Pancreas (tissue), 10 donors: ENCODE measurements around the gene SP2. TPM values are rescaled to one million over a fixed set of nuclear protein-coding genes. Genes with fewer than 3 reads are reported as not detected.

Experiments used
- ATAC-seq, 4 donors: fragments of 200-7000 bp; cut with Tn5 transposase; one replicate each; pipeline versions ENCODE4 v1.8.0 to v1.9.1; 2020; ENCODE audit warnings: mild to moderate bottlenecking in 4 of 4, moderate library complexity in 4 of 4
- DNase-seq, 6 donors: peaks; one replicate each; pipeline ENCODE4 v3.0.0-alpha.2; 2020
- FAIRE-seq: peaks from 2 replicates; lab custom pipeline; 2012; peaks lifted over from hg19 to GRCh38; lab: Jason Lieb, UNC
- H3K27ac ChIP-seq, 4 donors: fragments of 200-600 bp; sonication (generic); 1 replicate in 3 of 4; 2 replicates in 1 of 4; pipeline versions ENCODE4 v1.5.0 to v1.8.0; 2020
- H3K27me3 ChIP-seq, 4 donors: fragments of 200-600 bp; one replicate each; pipeline ENCODE4 v1.8.0; 2021
- H3K36me3 ChIP-seq, 3 donors: fragments of 200-600 bp; sonication (generic) in 1 of 3; one replicate each; pipeline versions ENCODE4 v1.5.0 to v1.8.0; 2020 to 2021
- H3K4me1 ChIP-seq, 3 donors: fragments of 200-600 bp; one replicate each; pipeline ENCODE4 v1.8.0; 2021
- H3K4me3 ChIP-seq, 4 donors: fragments of 200-600 bp; sonication (generic) in 2 of 4; one replicate each; pipeline versions ENCODE4 v1.5.0 to v1.8.0; 2020 to 2021
- H3K9me3 ChIP-seq, 4 donors: fragments of 200-600 bp; one replicate each; pipeline ENCODE4 v1.8.0; 2021
- CTCF ChIP-seq, 4 donors: fragments of 200-600 bp; sonication (generic) in 3 of 4; IDR thresholded peaks; one replicate each; pipeline versions ENCODE4 v1.5.0 to v1.8.0; 2021; ENCODE audit warnings: antibody characterized with exemption in 4 of 4
- WGBS, 2 donors: extraction: QIAGEN DNeasy Blood & Tissue Kit; methylation state at CpG; one replicate each; pipeline ENCODE4 v1.1.7; 2013; 5-methylcytosine and 5-hydroxymethylcytosine counted together
- intact Hi-C, 3 donors: fragments of 100-400 bp; cut with DNase I; formaldehyde crosslinking; loops; one replicate each; pipeline versions ENCODE4 v1.11.1 to v1.14.2; 2022
- polyA plus RNA-seq, 2 donors: library from polyadenylated mRNA; stranded (reverse); fragments of 200-250 nt; gene quantifications; one replicate each; pipeline ENCODE4 v1.2.3, GENCODE V29; 2013
- total RNA-seq, 6 donors: library from RNA; stranded (reverse); fragmentation: NEBNext Ultra II Directional in 4 of 6; extraction: Animal tissue kit (Norgen Biotek cat#: 25700) in 4 of 6; gene quantifications; one replicate each; pipeline versions ENCODE4 v1.2.1 to v1.2.4, GENCODE V29; 2021 to 2023
- donor health status: healthy with polysubstance abuse.
- donor health status: DM: no; HTN: no; CAD: no; lungs with moderate emphysema.
- donor health status: DM: no; HTN: no; CAD: no.
- donor health status: control.
- donor health status: control.
- donor health status: Bipolar disorder and iron deficiency.
- donor health status: DM: yes; HTN: yes; CAD: no.
- donor health status: DM: no; HTN: no; CAD: no.
- donor health status: DM: no; HTN: no; CAD: no.
- donor health status: DM: yes; HTN: yes; CAD: no.

The SP2 gene
- total and polyA plus RNA-seq, 8 donors, result 5.2 to 8.8 (median 6.9) TPM

GRCh38 chr17:47883589-47884426 is 12.2 kb upstream of the SP2 start:
- ATAC-seq (peak in 1 of 4 donors; percentile 19), FAIRE-seq (no peak), DNase-seq (no peak)
- no peak overlapping the region for H3K4me3 ChIP-seq
- TF ChIP-seq CTCF (IDR thresholded peaks at IDR 0.05), result no peak
- intact Hi-C loops, result no loop called here
- H3K4me1 ChIP-seq, result no peaks in the 10 kb centered on the region
- no peak overlapping the region for H3K27ac ChIP-seq
- no peaks in the 10 kb centered on the region for H3K27me3 ChIP-seq
- no peaks in the 10 kb centered on the region for H3K9me3 ChIP-seq
- H3K36me3 ChIP-seq, result no peaks in the 10 kb centered on the region
- WGBS, 2 donors, result 66% methylated on average over 9 of the region's 9 CpGs

- no peak for ATAC-seq
- no peak for TF ChIP-seq CTCF (IDR thresholded peaks at IDR 0.05)
- Histone ChIP-seq H3K9me3 (no peaks in the 10 kb centered on the region), H3K27me3 (no peaks in the 10 kb centered on the region), H3K36me3 (no peaks in the 10 kb centered on the region), H3K27ac (no peak overlapping the region), H3K4me3 (no peak overlapping the region), H3K4me1 (no peaks in the 10 kb centered on the region)
- DNase-seq, result no peak
- no peak for FAIRE-seq
- intact Hi-C loops, result no loop called here
- WGBS, 2 donors, result 43 to 44% methylated on average over 5 of the region's 5 CpGs
Observed at GRCh38 chr17:47884427-47884740, 11.7 kb upstream of the SP2 start.

GRCh38 chr17:47884905-47885730 is 10.9 kb upstream of the SP2 start:
- DNase-seq, result no peak
- Histone ChIP-seq H3K27me3 (no peaks in the 10 kb centered on the region), H3K36me3 (no peaks in the 10 kb centered on the region), H3K4me3 (no peak overlapping the region), H3K4me1 (no peaks in the 10 kb centered on the region), H3K9me3 (no peaks in the 10 kb centered on the region), H3K27ac (no peak overlapping the region)
- WGBS, 2 donors, result 72 to 74% methylated on average over 11 of the region's 11 CpGs
- intact Hi-C loops, result no loop called here
- ATAC-seq, result no peak
- TF ChIP-seq CTCF (IDR thresholded peaks at IDR 0.05), result no peak
- no peak for FAIRE-seq

- TF ChIP-seq CTCF (IDR thresholded peaks at IDR 0.05), result no peak
- Histone ChIP-seq H3K27ac (no peak overlapping the region), H3K4me1 (no peaks in the 10 kb centered on the region), H3K4me3 (no peak overlapping the region), H3K27me3 (no peaks in the 10 kb centered on the region), H3K9me3 (no peaks in the 10 kb centered on the region), H3K36me3 (no peaks in the 10 kb centered on the region)
- FAIRE-seq (no peak), ATAC-seq (no peak), DNase-seq (no peak)
- intact Hi-C loops, result loop anchor here in 1 of 3 donors (2.0 kb wide), 1 partner anchor 47 kb away; the partner anchor contains the start of gene SCRN2
- 81 to 84% methylated on average over 6 of the region's 6 CpGs for WGBS, 2 donors
Observed at GRCh38 chr17:47888293-47888692, 7.7 kb upstream of the SP2 start.
